GM21447 (cell line): ENCODE data around the gene AVPR2.

Experiments
- ATAC-seq: cut with Tn5 transposase; IDR thresholded peaks from one replicate; pipeline ENCODE4 v1.9.1; 2021; ENCODE audit not compliant: unreplicated experiment

Gene AVPR2

GRCh38 chrX:153910446-153910845 lies 6.0 kb downstream of the AVPR2 start:
- no peak for ATAC-seq

- ATAC-seq = no peak
Observed at GRCh38 chrX:153911798-153912197, 7.3 kb downstream of the AVPR2 start.

GRCh38 chrX:153913211-153913610 lies 8.7 kb downstream of the AVPR2 start:
- no peak for ATAC-seq

GRCh38 chrX:153913701-153914100 lies 9.2 kb downstream of the AVPR2 start:
- no peak for ATAC-seq

GRCh38 chrX:153917869-153918268 lies 13.4 kb downstream of the AVPR2 start:
- ATAC-seq = no peak

GRCh38 chrX:153919281-153919680 lies 14.8 kb downstream of the AVPR2 start:
- no peak for ATAC-seq

- ATAC-seq = no peak
Observed at GRCh38 chrX:153920546-153920945, 16.1 kb downstream of the AVPR2 start.

GRCh38 chrX:153921070-153921469 lies 16.6 kb downstream of the AVPR2 start:
- no peak for ATAC-seq

GRCh38 chrX:153921511-153922446 lies 17.3 kb downstream of the AVPR2 start:
- ATAC-seq = no peak

- no peak for ATAC-seq
Observed at GRCh38 chrX:153922932-153923857, 18.7 kb downstream of the AVPR2 start.

GRCh38 chrX:153924149-153924861 lies 19.8 kb downstream of the AVPR2 start:
- ATAC-seq = no peak

- no peak for ATAC-seq
Observed at GRCh38 chrX:153925387-153925738, 20.9 kb downstream of the AVPR2 start.

GRCh38 chrX:153925739-153926551 lies 21.5 kb downstream of the AVPR2 start, which contains the start of gene ARHGAP4:
Gene ARHGAP4, minus strand, starts transcription at chrX:153926264. Its CDS starts 62 bp downstream, at chrX:153926202.
- ATAC-seq = no peak

GRCh38 chrX:153926552-153926857 lies 22.0 kb downstream of the AVPR2 start:
- no peak for ATAC-seq

GRCh38 chrX:153926858-153927671 lies 22.6 kb downstream of the AVPR2 start:
- ATAC-seq = peak; percentile 38

- no peak for ATAC-seq
Observed at GRCh38 chrX:153927672-153927921, 23.1 kb downstream of the AVPR2 start.

- peak; percentile 62 for ATAC-seq
Observed at GRCh38 chrX:153927922-153928760, 23.7 kb downstream of the AVPR2 start.

GRCh38 chrX:153928846-153929245 lies 24.4 kb downstream of the AVPR2 start:
- no peak for ATAC-seq

- no peak for ATAC-seq
Observed at GRCh38 chrX:153929576-153929975, 25.1 kb downstream of the AVPR2 start.
